MCF 10A (cell line): ENCODE results near the gene CFAP58. TPM values are rescaled to one million over a fixed set of nuclear protein-coding genes. Genes with fewer than 3 reads are reported as not detected.

ENCODE experiments used
- BruUV-seq: library from RNA; stranded (reverse); fragments of 400-500 nt; replicated peaks from 2 replicates; lab custom pipeline; 2021; lab: Mats Ljungman, UMichigan
- CTCF ChIA-PET: fragments of 300-600 bp; sonication (Branson Sonifier 250); formaldehyde crosslinking; extraction: SDS; loops from one replicate; lab custom pipeline; 2021; ENCODE audit warnings: antibody characterized with exemption, inconsistent platforms; lab: Yijun Ruan, JAX
- POLR2A ChIA-PET: fragments of 300-600, 350-650 bp; sonication (Branson Sonifier 250); formaldehyde crosslinking; extraction: SDS; loops from one replicate; lab custom pipeline; 2020; ENCODE audit warnings: antibody characterized with exemption, inconsistent platforms; lab: Yijun Ruan, JAX
- DNase-seq: peaks from one replicate; pipeline ENCODE4 v3.0.0-alpha.2; 2018; ENCODE audit not compliant: unreplicated experiment
- H3K27ac Mint-ChIP-seq: one replicate; pipeline ENCODE4 v1.8.0; 2022; ENCODE audit warnings: mild to moderate bottlenecking, low read depth, mixed read lengths; ENCODE audit not compliant: unreplicated experiment
- H3K27me3 Mint-ChIP-seq: one replicate; pipeline ENCODE4 v1.8.0; 2022; ENCODE audit warnings: mixed read lengths; ENCODE audit not compliant: insufficient read depth, unreplicated experiment
- H3K36me3 Mint-ChIP-seq: one replicate; pipeline ENCODE4 v1.8.0; 2022; ENCODE audit warnings: mild to moderate bottlenecking, moderate library complexity, mixed read lengths; ENCODE audit not compliant: insufficient read depth, unreplicated experiment
- H3K4me1 Mint-ChIP-seq: one replicate; pipeline ENCODE4 v1.8.0; 2022; ENCODE audit warnings: mixed read lengths; ENCODE audit not compliant: insufficient read depth, unreplicated experiment
- H3K4me3 Mint-ChIP-seq: one replicate; pipeline ENCODE4 v1.8.0; 2022; ENCODE audit warnings: mild to moderate bottlenecking, moderate library complexity, mixed read lengths; ENCODE audit not compliant: unreplicated experiment
- H3K9me3 Mint-ChIP-seq: one replicate; pipeline ENCODE4 v1.8.0; 2022; ENCODE audit warnings: mixed read lengths; ENCODE audit not compliant: unreplicated experiment
- CTCF ChIP-seq: fragments of 200-600 bp; IDR thresholded peaks from one replicate; pipeline ENCODE4 v1.8.0; 2022; ENCODE audit warnings: antibody characterized with exemption, mild to moderate bottlenecking; ENCODE audit not compliant: unreplicated experiment
- intact Hi-C: fragments of 100-400 bp; cut with micrococcal nuclease; formaldehyde crosslinking; loops from 2 replicates; pipeline ENCODE4 v1.14.1; 2022
- total RNA-seq: library from RNA; stranded (reverse); gene quantifications from 2 replicates; pipeline ENCODE4 v1.2.3, GENCODE V29; 2022

CFAP58 gene
- total RNA-seq, 1 experiment from 2014 or later, result 0.89 TPM

DNA sequence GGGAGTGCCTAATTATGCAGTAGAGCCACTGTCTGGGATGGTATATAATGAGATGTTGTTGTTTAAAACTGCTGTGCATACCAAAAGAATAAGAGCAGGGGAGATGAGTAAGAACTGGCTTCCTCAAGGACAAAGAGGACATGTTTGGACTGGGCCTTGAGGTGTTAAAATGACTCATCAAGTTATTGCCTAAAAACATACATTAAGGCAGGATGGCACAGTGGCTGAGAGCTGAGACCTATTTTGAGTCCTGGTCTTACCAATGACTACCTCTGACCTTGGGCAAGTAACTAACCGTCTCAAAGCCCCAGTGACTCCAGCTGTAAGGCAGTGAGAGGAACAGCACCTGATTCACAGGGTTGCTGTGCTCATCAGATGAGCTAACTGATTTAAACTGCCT lies 71.1 kb downstream of the CFAP58 start:
- H3K27ac Mint-ChIP-seq, result peak overlapping the region; percentile 28
- no peaks in the 10 kb centered on the region for H3K9me3 Mint-ChIP-seq
- CTCF ChIA-PET, result interaction anchor here (0.6 to 2.4 kb wide), 5 partner anchors 9 to 1919 kb away, joined by 3 to 12 read pairs (median 3); no protein-coding TSS in a partner anchor
- intact Hi-C loops, result no loop called here
- DNase-seq, result peak; percentile 76
- no peak for TF ChIP-seq CTCF
- H3K4me3 Mint-ChIP-seq, result no peak overlapping the region
- no peaks in the 10 kb centered on the region for H3K27me3 Mint-ChIP-seq
- peaks cover 11% of the 10 kb centered on the region for H3K4me1 Mint-ChIP-seq
- no peaks in the 10 kb centered on the region for H3K36me3 Mint-ChIP-seq
- BruUV-seq, result no TSS peak
- POLR2A ChIA-PET, result interaction anchor here (0.7 to 1.1 kb wide), 2 partner anchors 48 to 158 kb away, joined by 3 to 4 read pairs; no protein-coding TSS in a partner anchor

- intact Hi-C loops, result no loop called here
- no TSS peak for BruUV-seq
- H3K36me3 Mint-ChIP-seq, result no peaks in the 10 kb centered on the region
- DNase-seq, result no peak
- H3K9me3 Mint-ChIP-seq, result no peaks in the 10 kb centered on the region
- no peak overlapping the region for H3K27ac Mint-ChIP-seq
- H3K27me3 Mint-ChIP-seq, result no peaks in the 10 kb centered on the region
- H3K4me1 Mint-ChIP-seq, result peaks cover 11% of the 10 kb centered on the region
- CTCF ChIA-PET, result no interaction called here
- H3K4me3 Mint-ChIP-seq, result no peak overlapping the region
- no peak for TF ChIP-seq CTCF
- POLR2A ChIA-PET, result no interaction called here
Measured at GRCh38 chr10:104427989-104428388, 74.4 kb downstream of the CFAP58 start.

DNA sequence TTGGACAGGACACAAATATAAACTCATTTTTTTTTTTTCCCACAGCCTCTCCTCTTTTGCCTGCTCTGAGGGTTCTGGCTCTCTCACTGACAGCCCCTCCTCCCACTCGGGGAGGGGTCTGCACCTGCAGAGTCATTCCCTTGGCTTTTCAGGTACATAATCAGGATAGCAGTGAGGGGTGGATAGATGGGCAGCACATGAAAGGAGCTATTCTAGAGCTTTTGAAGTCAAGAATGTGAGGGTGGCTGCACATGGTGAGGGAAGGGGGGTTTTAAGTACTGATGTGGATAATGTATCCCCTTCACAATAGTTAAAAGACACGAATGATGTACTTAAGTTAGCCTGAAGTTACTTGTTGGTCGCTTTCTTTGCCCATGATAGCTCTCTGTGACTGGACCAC lies 76.2 kb downstream of the CFAP58 start:
- no peak overlapping the region for H3K4me3 Mint-ChIP-seq
- ChIA-PET POLR2A (interaction anchor here (0.6 to 0.9 kb wide), 2 partner anchors 40 to 159 kb away, joined by 3 to 4 read pairs; no protein-coding TSS in a partner anchor), CTCF (interaction anchor here (0.6 to 1.3 kb wide), 4 partner anchors 23 to 313 kb away, joined by 3 to 5 read pairs (median 4); no protein-coding TSS in a partner anchor)
- no peak for TF ChIP-seq CTCF
- intact Hi-C loops, result no loop called here
- BruUV-seq, result no TSS peak
- peaks cover 4% of the 10 kb centered on the region for H3K4me1 Mint-ChIP-seq
- no peak overlapping the region for H3K27ac Mint-ChIP-seq
- no peaks in the 10 kb centered on the region for H3K27me3 Mint-ChIP-seq
- no peaks in the 10 kb centered on the region for H3K9me3 Mint-ChIP-seq
- H3K36me3 Mint-ChIP-seq, result no peaks in the 10 kb centered on the region
- no peak for DNase-seq

DNA sequence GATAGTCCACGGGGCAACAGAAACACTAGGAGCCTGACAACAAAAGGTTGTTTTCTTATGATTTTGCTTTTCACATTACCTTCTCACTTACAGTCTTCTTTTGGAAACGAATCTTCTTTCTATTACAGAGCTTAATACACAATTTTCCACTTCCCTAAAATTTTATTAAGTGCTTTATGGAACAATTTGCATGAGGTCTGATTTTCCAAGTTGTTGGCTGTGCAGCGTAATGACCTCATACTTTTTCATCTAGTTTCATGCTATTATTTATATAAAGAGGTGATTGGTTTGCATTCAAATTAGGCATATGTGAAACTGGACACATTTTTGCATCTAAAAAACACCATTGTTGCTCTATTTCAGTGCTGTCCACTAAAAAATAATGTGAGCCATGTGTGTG lies 76.7 kb downstream of the CFAP58 start:
- ChIA-PET CTCF (interaction anchor here (0.8 to 1.3 kb wide), 3 partner anchors 23 to 192 kb away, joined by 3 to 5 read pairs (median 3); no protein-coding TSS in a partner anchor), POLR2A (interaction anchor here (0.6 kb wide), 1 partner anchor 159 kb away, joined by 4 read pairs; no protein-coding TSS in a partner anchor)
- no TSS peak for BruUV-seq
- intact Hi-C loops, result no loop called here
- no peak for DNase-seq
- H3K27ac Mint-ChIP-seq, result no peak overlapping the region
- peaks cover 2% of the 10 kb centered on the region for H3K4me1 Mint-ChIP-seq
- H3K27me3 Mint-ChIP-seq, result no peaks in the 10 kb centered on the region
- no peaks in the 10 kb centered on the region for H3K9me3 Mint-ChIP-seq
- no peak for TF ChIP-seq CTCF
- H3K4me3 Mint-ChIP-seq, result no peak overlapping the region
- no peaks in the 10 kb centered on the region for H3K36me3 Mint-ChIP-seq
